GM23248 (cell line): ENCODE measurements around the gene STS.

Experiments
- EZH2 ChIP-seq: fragments of 200-600 bp; sonication (generic); IDR thresholded peaks from 2 replicates; pipeline ENCODE4 v1.6.1; 2018; ENCODE audit warnings: antibody characterized with exemption, mild to moderate bottlenecking; ENCODE audit not compliant: insufficient read depth, poor library complexity, severe bottlenecking
- EZH2phosphoT487 ChIP-seq: fragments of 200-600 bp; sonication (generic); IDR thresholded peaks from 2 replicates; pipeline ENCODE4 v1.6.1; 2018; ENCODE audit warnings: antibody characterized with exemption, moderate library complexity, mild to moderate bottlenecking, low read depth; ENCODE audit not compliant: insufficient read depth

DNA sequence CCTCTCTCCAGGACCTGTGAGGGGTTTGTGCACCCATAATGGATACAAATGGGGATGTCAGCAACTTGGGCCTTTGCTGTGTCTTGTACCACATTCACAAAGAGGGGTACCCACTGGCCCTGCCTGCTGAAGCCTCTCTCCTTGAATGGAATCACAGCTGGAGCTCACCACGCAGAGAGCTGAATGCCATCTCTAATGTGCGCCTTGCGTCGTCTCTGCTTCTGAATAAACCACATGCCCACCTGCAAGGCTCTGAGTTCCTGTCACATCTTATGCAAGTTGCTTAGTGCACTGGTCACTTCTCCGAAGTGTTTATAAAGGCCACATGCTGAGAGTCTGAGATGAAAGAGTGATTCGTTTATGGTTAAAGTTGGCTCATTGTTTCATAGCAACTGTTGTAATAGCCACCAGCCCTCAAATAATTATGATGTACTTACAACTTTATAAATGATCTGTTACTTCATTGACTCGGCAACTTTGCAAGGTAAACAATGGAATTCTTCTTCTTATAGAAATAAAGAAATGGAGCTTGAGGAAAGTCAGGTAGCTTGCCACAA lies 6.6 kb downstream of the STS start:
- TF ChIP-seq EZH2 (no peak), EZH2phosphoT487 (no peak)
